Measurements from ENCODE around the gene TSHZ2.

The TSHZ2 gene

DNA sequence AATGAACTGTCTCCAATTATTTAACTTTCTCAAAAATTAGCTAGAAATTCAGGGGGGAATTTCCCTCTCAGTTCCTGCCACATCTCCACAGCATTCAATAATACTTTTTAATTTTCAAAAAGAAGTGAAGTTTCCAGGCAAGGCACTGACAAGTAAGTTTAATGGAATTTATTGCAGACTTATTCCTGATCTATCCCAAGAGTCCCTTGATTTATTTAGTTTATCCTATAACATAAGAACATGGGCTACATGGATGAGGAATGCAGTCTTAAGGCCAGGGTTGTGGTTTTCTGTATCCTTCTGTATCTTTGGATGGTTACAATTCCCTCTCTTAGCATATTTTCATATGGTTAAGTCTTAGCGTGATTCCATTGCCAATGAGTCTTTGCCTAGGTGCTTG is 126.5 kb downstream of the TSHZ2 start:
- ChIA-PET CTCF (interaction anchor here (1.2 kb wide), 1 partner anchor 9 kb away, joined by 4 read pairs; no protein-coding TSS in a partner anchor), POLR2A (no interaction called here)
- no peak for TF ChIP-seq CTCF (IDR thresholded peaks at IDR 0.05; ENCODE audit: control extremely low read depth, extremely low read depth, low read depth, missing control alignments)
- no peak for DNase-seq (ENCODE audit: extremely low spot score)

DNA sequence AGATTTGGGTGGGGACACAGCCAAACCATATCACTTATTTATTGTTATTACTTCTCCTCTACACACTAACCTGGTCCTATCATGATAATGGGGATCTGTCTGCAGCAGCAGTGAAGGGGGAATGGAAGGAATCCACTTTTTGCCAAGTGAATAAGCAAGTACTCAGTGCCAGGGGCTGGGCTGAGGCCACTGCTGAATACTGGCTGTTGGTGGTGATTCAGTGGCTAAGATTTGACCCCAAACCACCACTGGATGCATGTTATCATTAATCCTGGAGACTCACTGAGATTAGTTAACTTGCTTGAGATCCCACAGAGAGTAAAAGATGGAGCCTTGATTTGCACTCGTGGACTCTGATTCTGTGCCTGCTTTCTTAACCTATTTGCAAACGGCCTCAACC is 127.7 kb downstream of the TSHZ2 start:
- ChIA-PET CTCF (interaction anchor here (1.2 kb wide), 1 partner anchor 11 kb away, joined by 4 read pairs; no protein-coding TSS in a partner anchor), POLR2A (no interaction called here)
- no peak for TF ChIP-seq CTCF (IDR thresholded peaks at IDR 0.05; ENCODE audit: control extremely low read depth, extremely low read depth, low read depth, missing control alignments)
- no peak for DNase-seq (ENCODE audit: extremely low spot score)

DNA sequence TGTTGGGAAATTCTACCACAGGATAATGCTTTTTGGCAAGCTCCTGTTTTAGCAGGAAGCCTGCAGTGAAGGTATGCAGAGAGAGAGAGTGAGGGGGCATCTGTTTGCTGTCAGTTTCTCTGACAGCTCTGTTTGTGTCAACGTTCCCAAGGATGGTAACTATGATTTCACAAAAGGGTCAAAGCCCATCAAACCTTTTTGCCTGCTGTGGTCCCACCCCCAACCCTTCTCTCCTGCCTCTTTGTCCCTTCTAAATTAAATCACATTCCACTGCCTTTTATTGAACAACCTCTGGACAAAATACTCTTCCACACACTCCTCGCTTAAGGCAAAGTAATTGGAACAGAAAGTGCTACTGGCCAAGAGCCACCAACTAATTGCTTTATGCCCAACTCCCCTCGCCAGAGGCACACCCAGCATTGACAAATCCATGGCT is 128.3 kb downstream of the TSHZ2 start:
- DNase-seq (ENCODE audit: extremely low spot score), result no peak
- ChIA-PET POLR2A (no interaction called here), CTCF (no interaction called here)
- TF ChIP-seq CTCF (IDR thresholded peaks at IDR 0.05; ENCODE audit: control extremely low read depth, extremely low read depth, low read depth, missing control alignments), result no peak

DNA sequence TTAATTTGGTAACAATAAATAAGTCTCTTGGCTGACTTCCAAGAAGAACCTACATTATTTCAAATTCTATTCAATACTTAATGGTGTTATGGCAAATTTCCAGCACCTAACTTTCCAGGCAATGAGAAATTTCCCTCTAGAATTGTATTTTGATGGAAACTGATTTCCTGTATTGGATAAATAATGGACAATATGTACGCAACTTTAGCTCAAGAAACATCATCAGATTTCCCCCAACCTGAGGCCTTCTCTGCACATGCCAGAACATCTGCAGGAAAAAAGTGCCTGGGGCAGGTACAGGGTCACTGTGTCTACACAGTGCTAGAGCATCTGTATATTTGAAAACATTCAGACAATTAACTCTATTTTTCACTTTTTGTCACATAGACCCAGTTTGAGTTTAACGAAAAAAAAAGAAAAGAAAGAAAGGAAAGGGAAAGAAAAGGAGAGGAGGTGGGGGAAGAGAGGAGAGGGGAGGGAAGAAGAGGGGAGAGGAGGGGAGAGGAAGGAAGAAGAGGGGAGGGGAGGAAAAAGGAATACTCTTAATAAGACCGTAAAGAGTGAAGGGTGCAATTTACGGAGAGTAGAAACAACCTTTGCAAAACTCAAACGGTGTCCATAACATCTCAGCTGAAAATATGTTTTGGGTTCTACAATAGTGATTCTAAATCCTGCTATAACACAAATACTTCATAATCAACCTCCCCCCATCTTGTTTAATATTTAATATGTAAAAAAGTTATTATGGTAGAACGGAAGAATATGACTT is 130.0 kb downstream of the TSHZ2 start:
- POLR2A ChIA-PET, result interaction anchor here (0.7 kb wide), 1 partner anchor 45 kb away, joined by 3 read pairs; no protein-coding TSS in a partner anchor
- CTCF ChIA-PET, result no interaction called here

DNA sequence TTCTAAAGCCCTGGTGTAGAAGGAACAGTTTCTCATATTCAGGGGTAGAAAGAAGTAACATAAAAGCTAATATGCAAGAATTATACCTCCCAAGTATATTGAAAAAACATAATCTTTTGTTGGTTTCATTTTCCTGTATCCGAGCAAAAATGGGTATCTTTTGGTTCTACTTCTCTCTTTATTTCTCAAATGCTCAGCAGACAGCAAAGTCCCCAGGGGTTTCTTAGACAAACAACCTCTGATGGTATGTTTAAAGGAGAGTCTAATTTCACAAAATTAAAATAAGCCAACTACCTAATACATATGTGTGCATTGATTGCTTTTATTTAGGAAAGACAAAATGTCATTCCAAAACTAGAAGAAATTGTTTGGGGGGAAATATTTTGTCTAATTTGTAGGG is 131.0 kb downstream of the TSHZ2 start:
- POLR2A ChIA-PET, result no interaction called here
- CTCF ChIA-PET, result no interaction called here
- DNase-seq (ENCODE audit: extremely low spot score), result no peak
- no peak for TF ChIP-seq CTCF (IDR thresholded peaks at IDR 0.05; ENCODE audit: control extremely low read depth, extremely low read depth, low read depth, missing control alignments)

More for the DNA sequence above, 130.0 kb downstream of the TSHZ2 start:
- no peak for DNase-seq (ENCODE audit: extremely low spot score)
- TF ChIP-seq CTCF (IDR thresholded peaks at IDR 0.05; ENCODE audit: control extremely low read depth, extremely low read depth, low read depth, missing control alignments), result no peak

DNA sequence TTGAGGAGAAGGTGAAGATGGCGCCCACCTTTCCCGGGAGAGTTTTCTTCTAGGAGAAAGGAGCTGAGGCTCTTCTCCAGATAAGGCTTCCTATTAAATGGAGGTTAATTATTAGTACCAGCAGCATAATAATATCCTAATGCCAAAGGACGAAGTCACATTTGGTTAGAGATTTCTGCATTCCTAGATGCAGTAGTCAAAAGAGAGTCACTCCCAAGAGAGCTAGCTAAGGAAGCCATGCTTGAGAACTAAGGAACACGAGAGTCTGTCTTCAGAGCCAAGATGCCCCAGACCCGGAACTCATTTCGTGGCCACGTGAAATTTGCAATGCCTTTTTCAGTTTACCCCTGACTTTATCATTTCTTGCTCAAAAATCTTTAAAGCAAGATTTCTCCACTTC is 132.7 kb downstream of the TSHZ2 start:
- TF ChIP-seq CTCF (IDR thresholded peaks at IDR 0.05; ENCODE audit: control extremely low read depth, extremely low read depth, low read depth, missing control alignments), result no peak
- POLR2A ChIA-PET, result no interaction called here
- CTCF ChIA-PET, result no interaction called here
- DNase-seq (ENCODE audit: extremely low spot score), result no peak
